AG04450 (cell line): ENCODE data around the gene H6PD. TPM values are rescaled to one million over a fixed set of nuclear protein-coding genes. Genes with fewer than 3 reads are reported as not detected.

Source experiments
- CTCF ChIA-PET: fragments of 300-600, 350-600 bp; formaldehyde crosslinking; extraction: SDS; loops from one replicate; lab custom pipeline; 2022; ENCODE audit warnings: antibody characterized with exemption, inconsistent platforms; lab: Charles Lee
- POLR2A ChIA-PET: fragments of 350-600 bp; formaldehyde crosslinking; extraction: SDS; loops from one replicate; lab custom pipeline; 2021; ENCODE audit warnings: antibody characterized with exemption, inconsistent platforms; lab: Yijun Ruan, JAX
- DNase-seq: peaks from one replicate; pipeline ENCODE4 v3.0.0-alpha.2; 2011; ENCODE audit warnings: low read depth, low spot score
- H3K27ac ChIP-seq: one replicate; pipeline ENCODE4 v1.5.1; 2012; ENCODE audit warnings: low read depth, low read length, control low read depth
- H3K27me3 ChIP-seq: one replicate; pipeline ENCODE4 v1.6.0; 2012; ENCODE audit warnings: low read length; ENCODE audit not compliant: control insufficient read depth, insufficient read depth
- H3K4me3 ChIP-seq: 2 replicates; pipeline ENCODE4 v1.5.1; 2011; ENCODE audit warnings: mild to moderate bottlenecking, low read depth, low read length, control low read depth
- H3K9me3 ChIP-seq: 2 replicates; pipeline ENCODE4 v1.5.1; 2012; ENCODE audit warnings: low read length; ENCODE audit not compliant: control insufficient read depth, insufficient read depth
- CTCF ChIP-seq: IDR thresholded peaks from 2 replicates; pipeline ENCODE4 v1.5.1; 2011; ENCODE audit warnings: low read depth, low read length, control low read depth, inconsistent platforms
- polyA plus RNA-seq: library from polyadenylated mRNA; depleted of rRNA; stranded (reverse); fragments of >200 nt; gene quantifications from 2 replicates; pipeline ENCODE4 v1.2.3, GENCODE V29; 2011

H6PD gene
- polyA plus RNA-seq, 1 experiment: 18.3 TPM

GRCh38 chr1:9316512-9316911, 81.9 kb downstream of the H6PD start:
- ChIA-PET POLR2A (no interaction called here), CTCF (interaction anchor here (2.0 kb wide), 1 partner anchor 27 kb away, joined by 5 read pairs; no protein-coding TSS in a partner anchor)
- H3K9me3 ChIP-seq: no peaks in the 10 kb centered on the region; the same call in 1 of the 2 replicates
- no peak for TF ChIP-seq CTCF
- DNase-seq: no peak
- H3K27me3 ChIP-seq: no peaks in the 10 kb centered on the region
- H3K27ac ChIP-seq: peak overlapping the region; percentile 87
- no peak overlapping the region for H3K4me3 ChIP-seq

- Histone ChIP-seq H3K4me3 (no peak overlapping the region), H3K27me3 (no peaks in the 10 kb centered on the region), H3K27ac (peak overlapping the region; percentile 87), H3K9me3 (no peaks in the 10 kb centered on the region; the same call in 1 of the 2 replicates)
- ChIA-PET POLR2A (interaction anchor here (0.7 kb wide), 1 partner anchor 32 kb away, joined by 4 read pairs; no protein-coding TSS in a partner anchor), CTCF (interaction anchor here (2.0 kb wide), 1 partner anchor 27 kb away, joined by 5 read pairs; no protein-coding TSS in a partner anchor)
- no peak for TF ChIP-seq CTCF
- no peak for DNase-seq
Observed at GRCh38 chr1:9317072-9317471, 82.5 kb downstream of the H6PD start.

GRCh38 chr1:9317591-9318417, 83.2 kb downstream of the H6PD start:
- POLR2A ChIA-PET: interaction anchor here (0.7 kb wide), 1 partner anchor 31 kb away, joined by 4 read pairs; no protein-coding TSS in a partner anchor
- Histone ChIP-seq H3K4me3 (no peak overlapping the region), H3K9me3 (no peaks in the 10 kb centered on the region; the same call in 1 of the 2 replicates), H3K27ac (peak overlapping the region; percentile 87), H3K27me3 (no peaks in the 10 kb centered on the region)
- no peak for TF ChIP-seq CTCF
- DNase-seq: no peak
- CTCF ChIA-PET: interaction anchor here (0.7 to 2.0 kb wide), 2 partner anchors 28 to 89 kb away, joined by 5 read pairs; no protein-coding TSS in a partner anchor

- no peak for DNase-seq
- H3K27ac ChIP-seq: no peak overlapping the region
- ChIA-PET CTCF (no interaction called here), POLR2A (no interaction called here)
- no peaks in the 10 kb centered on the region; the same call in 1 of the 2 replicates for H3K9me3 ChIP-seq
- no peak for TF ChIP-seq CTCF
- no peaks in the 10 kb centered on the region for H3K27me3 ChIP-seq
- no peak overlapping the region for H3K4me3 ChIP-seq
Observed at GRCh38 chr1:9319208-9319788, 84.7 kb downstream of the H6PD start.
